Measurements from ENCODE around the gene EXOC3. TPM values are rescaled to one million over a fixed set of nuclear protein-coding genes. Genes with fewer than 3 reads are reported as not detected.

The EXOC3 gene
- polyA plus RNA-seq, 1 donor from 2014 or later, result 27.7 TPM

DNA sequence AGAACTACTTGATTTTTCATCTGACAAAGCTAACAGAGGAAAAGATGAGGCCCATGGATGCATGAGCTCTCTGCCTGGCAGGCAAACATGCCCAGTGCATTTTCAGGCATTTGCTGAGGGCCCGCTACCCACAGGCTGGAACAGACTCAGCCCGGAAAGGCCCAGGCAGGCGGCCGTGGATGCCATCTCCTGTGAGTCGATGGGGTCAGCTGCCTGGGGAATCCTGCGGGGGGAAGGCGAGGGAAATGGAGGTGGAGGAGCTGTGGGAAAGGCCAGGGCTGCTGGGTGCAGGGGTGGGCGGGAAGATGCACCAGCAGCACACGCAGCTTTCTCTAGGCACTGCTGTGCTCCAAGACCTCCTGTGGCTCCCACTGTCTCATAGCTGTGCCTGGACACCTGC, 67.5 kb downstream of the EXOC3 start:
- Histone ChIP-seq H3K4me3 (ENCODE audit: low read length) (no peak overlapping the region), H3K79me2 (replicated peaks; ENCODE audit: insufficient read depth, low read length) (no peaks in the 10 kb centered on the region), H3K27me3 (ENCODE audit: insufficient read depth, low read depth, low read length) (no peaks in the 10 kb centered on the region), H2AFZ (ENCODE audit: low read depth, low read length) (no peak overlapping the region), H3K4me2 (ENCODE audit: low read length) (no peak overlapping the region), H3K36me3 (ENCODE audit: insufficient read depth, low read length) (no peaks in the 10 kb centered on the region), H3F3A (ENCODE audit: insufficient read depth, low read length, poor library complexity, severe bottlenecking) (no peaks in the 10 kb centered on the region), H3K9me2 (ENCODE audit: insufficient read depth, low read length) (no peaks in the 10 kb centered on the region), H3K9ac (ENCODE audit: low read length) (no peak overlapping the region), H3K9me3 (ENCODE audit: low read length) (no peaks in the 10 kb centered on the region), H3K27ac (ENCODE audit: low read length) (no peak overlapping the region), H4K20me1 (ENCODE audit: insufficient read depth) (no peaks in the 10 kb centered on the region)
- TF ChIP-seq CTCF (IDR thresholded peaks at IDR 0.05; ENCODE audit: poor library complexity, severe bottlenecking), result no peak
- TF ChIP-seq EP300 (conservative IDR thresholded peaks at IDR 0.05; ENCODE audit: poor library complexity, severe bottlenecking), result no peak
- no peak for TF ChIP-seq EZH2 (IDR thresholded peaks at IDR 0.05; ENCODE audit: borderline replicate concordance, insufficient read depth, low read length, poor library complexity, severe bottlenecking)
- TF ChIP-seq POLR2AphosphoS5 (IDR thresholded peaks at IDR 0.05), result no peak
- TF ChIP-seq TAF1 (IDR thresholded peaks at IDR 0.05; ENCODE audit: low read depth), result no peak
- no peak for TF ChIP-seq MXI1 (conservative IDR thresholded peaks at IDR 0.05; ENCODE audit: poor library complexity, severe bottlenecking)
- TF ChIP-seq SMC3 (conservative IDR thresholded peaks at IDR 0.05; ENCODE audit: poor library complexity), result no peak
- TF ChIP-seq, protein P1, sequence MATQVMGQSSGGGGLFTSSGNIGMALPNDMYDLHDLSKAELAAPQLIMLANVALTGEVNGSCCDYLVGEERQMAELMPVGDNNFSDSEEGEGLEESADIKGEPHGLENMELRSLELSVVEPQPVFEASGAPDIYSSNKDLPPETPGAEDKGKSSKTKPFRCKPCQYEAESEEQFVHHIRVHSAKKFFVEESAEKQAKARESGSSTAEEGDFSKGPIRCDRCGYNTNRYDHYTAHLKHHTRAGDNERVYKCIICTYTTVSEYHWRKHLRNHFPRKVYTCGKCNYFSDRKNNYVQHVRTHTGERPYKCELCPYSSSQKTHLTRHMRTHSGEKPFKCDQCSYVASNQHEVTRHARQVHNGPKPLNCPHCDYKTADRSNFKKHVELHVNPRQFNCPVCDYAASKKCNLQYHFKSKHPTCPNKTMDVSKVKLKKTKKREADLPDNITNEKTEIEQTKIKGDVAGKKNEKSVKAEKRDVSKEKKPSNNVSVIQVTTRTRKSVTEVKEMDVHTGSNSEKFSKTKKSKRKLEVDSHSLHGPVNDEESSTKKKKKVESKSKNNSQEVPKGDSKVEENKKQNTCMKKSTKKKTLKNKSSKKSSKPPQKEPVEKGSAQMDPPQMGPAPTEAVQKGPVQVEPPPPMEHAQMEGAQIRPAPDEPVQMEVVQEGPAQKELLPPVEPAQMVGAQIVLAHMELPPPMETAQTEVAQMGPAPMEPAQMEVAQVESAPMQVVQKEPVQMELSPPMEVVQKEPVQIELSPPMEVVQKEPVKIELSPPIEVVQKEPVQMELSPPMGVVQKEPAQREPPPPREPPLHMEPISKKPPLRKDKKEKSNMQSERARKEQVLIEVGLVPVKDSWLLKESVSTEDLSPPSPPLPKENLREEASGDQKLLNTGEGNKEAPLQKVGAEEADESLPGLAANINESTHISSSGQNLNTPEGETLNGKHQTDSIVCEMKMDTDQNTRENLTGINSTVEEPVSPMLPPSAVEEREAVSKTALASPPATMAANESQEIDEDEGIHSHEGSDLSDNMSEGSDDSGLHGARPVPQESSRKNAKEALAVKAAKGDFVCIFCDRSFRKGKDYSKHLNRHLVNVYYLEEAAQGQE (IDR thresholded peaks at IDR 0.05; ENCODE audit: borderline replicate concordance), result no peak
- no peak for TF ChIP-seq RAD21 (conservative IDR thresholded peaks at IDR 0.05)

- Histone ChIP-seq H3K4me3 (ENCODE audit: low read length) (no peak overlapping the region), H3K9me3 (ENCODE audit: low read length) (no peaks in the 10 kb centered on the region), H3K36me3 (ENCODE audit: insufficient read depth, low read length) (no peaks in the 10 kb centered on the region), H3K79me2 (replicated peaks; ENCODE audit: insufficient read depth, low read length) (no peaks in the 10 kb centered on the region), H3K27me3 (ENCODE audit: insufficient read depth, low read depth, low read length) (no peaks in the 10 kb centered on the region), H3K9ac (ENCODE audit: low read length) (no peak overlapping the region), H2AFZ (ENCODE audit: low read depth, low read length) (no peak overlapping the region), H4K20me1 (ENCODE audit: insufficient read depth) (no peaks in the 10 kb centered on the region), H3K9me2 (ENCODE audit: insufficient read depth, low read length) (no peaks in the 10 kb centered on the region), H3K4me2 (ENCODE audit: low read length) (no peak overlapping the region), H3K27ac (ENCODE audit: low read length) (no peak overlapping the region), H3F3A (ENCODE audit: insufficient read depth, low read length, poor library complexity, severe bottlenecking) (no peaks in the 10 kb centered on the region)
- TF ChIP-seq, protein P1 (IDR thresholded peaks at IDR 0.05; ENCODE audit: borderline replicate concordance), result no peak
- TF ChIP-seq POLR2AphosphoS5 (IDR thresholded peaks at IDR 0.05), result no peak
- TF ChIP-seq TAF1 (IDR thresholded peaks at IDR 0.05; ENCODE audit: low read depth), result no peak
- TF ChIP-seq RAD21 (conservative IDR thresholded peaks at IDR 0.05), result no peak
- no peak for TF ChIP-seq MXI1 (conservative IDR thresholded peaks at IDR 0.05; ENCODE audit: poor library complexity, severe bottlenecking)
- TF ChIP-seq SMC3 (conservative IDR thresholded peaks at IDR 0.05; ENCODE audit: poor library complexity), result no peak
- no peak for TF ChIP-seq EZH2 (IDR thresholded peaks at IDR 0.05; ENCODE audit: borderline replicate concordance, insufficient read depth, low read length, poor library complexity, severe bottlenecking)
- no peak for TF ChIP-seq CTCF (IDR thresholded peaks at IDR 0.05; ENCODE audit: poor library complexity, severe bottlenecking)
- TF ChIP-seq EP300 (conservative IDR thresholded peaks at IDR 0.05; ENCODE audit: poor library complexity, severe bottlenecking), result no peak
Measured at GRCh38 chr5:511476-511875, 68.5 kb downstream of the EXOC3 start.

All from neural cell (in vitro differentiated cells).